ENCODE measurements around the gene VWA5A.

VWA5A gene

DNA sequence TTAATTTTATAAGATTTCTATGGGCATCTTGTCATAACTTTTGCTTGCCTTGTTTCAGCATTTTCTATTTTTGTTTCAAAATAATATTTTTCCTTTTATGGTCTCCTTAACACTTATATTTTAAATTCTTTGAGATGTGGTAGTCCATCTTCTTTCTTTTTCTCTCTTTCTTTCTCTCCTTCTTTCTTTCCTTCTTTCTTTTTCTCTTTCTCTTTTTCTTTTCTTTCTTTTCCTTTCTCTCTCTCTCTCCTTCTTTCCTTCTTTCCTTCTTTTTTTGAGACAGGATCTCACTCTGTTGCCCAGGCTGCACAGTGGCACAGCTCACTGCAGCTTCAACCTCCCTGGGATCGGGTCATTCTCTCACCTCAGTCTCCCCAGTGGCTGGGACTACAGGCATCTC lies 38.0 kb upstream of the VWA5A start:
- Histone ChIP-seq H3K27ac (ENCODE audit: low read depth, low read length) (no peak overlapping the region), H3K4me3 (ENCODE audit: low read depth in 1 of 2, low read length in 2 of 2) (no peak overlapping the region), H3K27me3 (ENCODE audit: control insufficient read depth in 1 of 2, insufficient read depth in 2 of 2, low read length in 2 of 2) (peaks cover 0 to 24% of the 10 kb centered on the region in 2 donors), H3K36me3 (ENCODE audit: insufficient read depth, low read length) (no peaks in the 10 kb centered on the region), H3K9me3 (ENCODE audit: low read length) (no peaks in the 10 kb centered on the region), H3K4me1 (ENCODE audit: insufficient read depth, low read length) (no peaks in the 10 kb centered on the region), H3K9ac (ENCODE audit: low read length) (no peak overlapping the region)

DNA sequence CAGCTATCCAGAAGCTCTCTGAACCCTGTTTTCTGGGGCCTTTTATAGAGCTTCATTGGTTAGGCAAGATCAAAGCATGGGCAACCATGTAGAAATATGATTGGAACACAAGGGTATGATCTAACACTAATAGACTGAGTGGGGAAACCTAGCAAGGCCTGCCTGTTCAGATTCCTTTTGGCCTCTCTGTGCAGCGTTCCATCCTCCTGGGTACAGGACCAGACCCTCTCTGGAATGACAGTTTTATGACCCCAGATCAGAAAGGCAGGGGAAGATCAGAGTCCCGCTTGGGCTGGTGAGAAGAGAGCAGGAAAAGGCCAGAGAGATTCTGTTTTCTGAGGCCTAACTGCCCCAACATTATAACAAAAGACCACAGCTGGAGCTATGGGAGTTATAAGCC lies 36.7 kb upstream of the VWA5A start:
- no peaks in the 10 kb centered on the region for H3K9me3 ChIP-seq (ENCODE audit: low read length)
- H3K27me3 ChIP-seq (ENCODE audit: control insufficient read depth in 1 of 2, insufficient read depth in 2 of 2, low read length in 2 of 2) = peaks cover 0 to 24% of the 10 kb centered on the region in 2 donors
- no peaks in the 10 kb centered on the region for H3K4me1 ChIP-seq (ENCODE audit: insufficient read depth, low read length)
- no peak overlapping the region for H3K9ac ChIP-seq (ENCODE audit: low read length)
- no peak overlapping the region for H3K27ac ChIP-seq (ENCODE audit: low read depth, low read length)
- H3K4me3 ChIP-seq (ENCODE audit: low read depth in 1 of 2, low read length in 2 of 2) = no peak overlapping the region
- H3K36me3 ChIP-seq (ENCODE audit: insufficient read depth, low read length) = no peaks in the 10 kb centered on the region

GRCh38 chr11:124079631-124080326 lies 35.5 kb upstream of the VWA5A start:
- Histone ChIP-seq H3K36me3 (ENCODE audit: insufficient read depth, low read length) (no peaks in the 10 kb centered on the region), H3K27me3 (ENCODE audit: control insufficient read depth in 1 of 2, insufficient read depth in 2 of 2, low read length in 2 of 2) (peaks cover 0 to 18% of the 10 kb centered on the region in 2 donors)

DNA sequence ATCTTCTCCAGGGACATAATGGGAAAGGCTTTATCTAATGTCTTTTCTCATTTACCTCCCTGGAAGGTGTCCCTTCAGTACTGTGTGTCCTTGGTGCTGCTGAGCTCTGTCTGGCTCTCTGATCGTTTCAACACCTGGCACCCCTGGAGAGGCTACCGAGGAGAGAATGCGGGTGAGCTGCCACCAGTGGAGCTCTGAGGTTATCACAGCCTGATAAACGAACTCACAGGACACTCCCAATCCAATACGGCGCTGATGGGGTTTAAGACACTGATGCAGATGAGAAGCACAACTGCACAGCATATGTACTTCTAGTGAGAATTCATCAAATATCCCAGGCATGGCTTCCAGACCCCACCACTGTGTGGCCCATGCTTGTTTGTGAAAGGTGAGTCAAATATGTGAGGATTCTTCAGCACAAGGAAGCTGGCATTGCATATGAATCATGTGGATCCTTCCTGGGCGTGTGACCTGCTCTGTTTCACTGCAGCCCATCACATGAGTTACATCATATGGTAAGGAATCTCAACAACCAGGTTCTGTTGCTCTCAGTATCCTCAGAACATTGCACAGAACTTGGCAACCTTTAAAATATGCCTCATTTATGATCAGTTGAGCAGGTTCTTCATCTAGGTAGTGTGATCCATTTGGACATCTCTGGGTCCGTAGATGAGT lies 34.8 kb upstream of the VWA5A start:
- H3K27ac ChIP-seq (ENCODE audit: low read depth, low read length) = no peak overlapping the region

More at GRCh38 chr11:124079631-124080326, 35.5 kb upstream of the VWA5A start:
- no peaks in the 10 kb centered on the region for H3K9me3 ChIP-seq (ENCODE audit: low read length)
- H3K4me3 ChIP-seq (ENCODE audit: low read depth in 1 of 2, low read length in 2 of 2) = no peak overlapping the region
- no peaks in the 10 kb centered on the region for H3K4me1 ChIP-seq (ENCODE audit: insufficient read depth, low read length)
- no peak overlapping the region for H3K9ac ChIP-seq (ENCODE audit: low read length)
- H3K27ac ChIP-seq (ENCODE audit: low read depth, low read length) = no peak overlapping the region

DNA sequence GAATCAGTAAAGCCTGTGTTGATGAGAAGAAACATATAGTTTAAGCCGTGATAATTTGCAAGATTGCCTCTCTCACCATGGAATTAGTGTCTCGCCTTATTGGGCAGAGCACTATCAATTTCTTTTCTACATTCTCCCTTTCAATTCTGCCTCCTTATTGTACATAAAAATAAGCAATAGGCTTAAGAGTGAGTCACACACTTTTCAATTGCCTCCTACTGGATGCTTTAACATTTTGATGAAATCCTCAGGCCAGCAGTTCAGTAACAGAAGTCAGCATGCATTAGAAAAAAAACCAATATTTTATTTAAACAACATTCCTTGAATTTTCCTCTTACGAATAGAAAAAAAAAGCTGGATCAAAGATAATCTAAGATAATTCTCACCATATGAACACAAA lies 33.8 kb upstream of the VWA5A start:
- no peak overlapping the region for H3K9ac ChIP-seq (ENCODE audit: low read length)
- peaks cover 0 to 7% of the 10 kb centered on the region in 2 donors for H3K27me3 ChIP-seq (ENCODE audit: control insufficient read depth in 1 of 2, insufficient read depth in 2 of 2, low read length in 2 of 2)

More for the DNA sequence above, 34.8 kb upstream of the VWA5A start:
- H3K4me3 ChIP-seq (ENCODE audit: low read depth in 1 of 2, low read length in 2 of 2) = no peak overlapping the region
- no peaks in the 10 kb centered on the region for H3K4me1 ChIP-seq (ENCODE audit: insufficient read depth, low read length)
- no peaks in the 10 kb centered on the region for H3K9me3 ChIP-seq (ENCODE audit: low read length)
- H3K9ac ChIP-seq (ENCODE audit: low read length) = no peak overlapping the region
- no peaks in the 10 kb centered on the region for H3K36me3 ChIP-seq (ENCODE audit: insufficient read depth, low read length)
- H3K27me3 ChIP-seq (ENCODE audit: control insufficient read depth in 1 of 2, insufficient read depth in 2 of 2, low read length in 2 of 2) = peaks cover 0 to 17% of the 10 kb centered on the region in 2 donors

GRCh38 chr11:124082371-124082770 lies 32.9 kb upstream of the VWA5A start:
- H3K27me3 ChIP-seq (ENCODE audit: control insufficient read depth in 1 of 2, insufficient read depth in 2 of 2, low read length in 2 of 2) = peaks cover 0 to 3% of the 10 kb centered on the region in 2 donors
- no peaks in the 10 kb centered on the region for H3K9me3 ChIP-seq (ENCODE audit: low read length)
- no peak overlapping the region for H3K27ac ChIP-seq (ENCODE audit: low read depth, low read length)
- H3K36me3 ChIP-seq (ENCODE audit: insufficient read depth, low read length) = no peaks in the 10 kb centered on the region
- H3K9ac ChIP-seq (ENCODE audit: low read length) = no peak overlapping the region
- no peaks in the 10 kb centered on the region for H3K4me1 ChIP-seq (ENCODE audit: insufficient read depth, low read length)
- no peak overlapping the region for H3K4me3 ChIP-seq (ENCODE audit: low read depth in 1 of 2, low read length in 2 of 2)

More for the DNA sequence above, 33.8 kb upstream of the VWA5A start:
- Histone ChIP-seq H3K27ac (ENCODE audit: low read depth, low read length) (no peak overlapping the region), H3K4me3 (ENCODE audit: low read depth in 1 of 2, low read length in 2 of 2) (no peak overlapping the region), H3K4me1 (ENCODE audit: insufficient read depth, low read length) (no peaks in the 10 kb centered on the region), H3K36me3 (ENCODE audit: insufficient read depth, low read length) (no peaks in the 10 kb centered on the region), H3K9me3 (ENCODE audit: low read length) (no peaks in the 10 kb centered on the region)

GRCh38 chr11:124085583-124085982 lies 29.7 kb upstream of the VWA5A start:
- Histone ChIP-seq H3K4me1 (ENCODE audit: insufficient read depth, low read length) (no peaks in the 10 kb centered on the region), H3K9me3 (ENCODE audit: low read length) (no peaks in the 10 kb centered on the region), H3K4me3 (ENCODE audit: low read depth in 1 of 2, low read length in 2 of 2) (no peak overlapping the region)

GRCh38 chr11:124085997-124086846 lies 29.0 kb upstream of the VWA5A start:
- H3K4me3 ChIP-seq (ENCODE audit: low read depth in 1 of 2, low read length in 2 of 2) = no peak overlapping the region
- no peak overlapping the region for H3K27ac ChIP-seq (ENCODE audit: low read depth, low read length)
- no peaks in the 10 kb centered on the region for H3K27me3 ChIP-seq (ENCODE audit: control insufficient read depth in 1 of 2, insufficient read depth in 2 of 2, low read length in 2 of 2)
- no peaks in the 10 kb centered on the region for H3K9me3 ChIP-seq (ENCODE audit: low read length)
- H3K36me3 ChIP-seq (ENCODE audit: insufficient read depth, low read length) = no peaks in the 10 kb centered on the region
- no peaks in the 10 kb centered on the region for H3K4me1 ChIP-seq (ENCODE audit: insufficient read depth, low read length)
- H3K9ac ChIP-seq (ENCODE audit: low read length) = no peak overlapping the region

More at GRCh38 chr11:124085583-124085982, 29.7 kb upstream of the VWA5A start:
- no peak overlapping the region for H3K9ac ChIP-seq (ENCODE audit: low read length)
- no peaks in the 10 kb centered on the region for H3K27me3 ChIP-seq (ENCODE audit: control insufficient read depth in 1 of 2, insufficient read depth in 2 of 2, low read length in 2 of 2)
- H3K36me3 ChIP-seq (ENCODE audit: insufficient read depth, low read length) = no peaks in the 10 kb centered on the region
- H3K27ac ChIP-seq (ENCODE audit: low read depth, low read length) = no peak overlapping the region

DNA sequence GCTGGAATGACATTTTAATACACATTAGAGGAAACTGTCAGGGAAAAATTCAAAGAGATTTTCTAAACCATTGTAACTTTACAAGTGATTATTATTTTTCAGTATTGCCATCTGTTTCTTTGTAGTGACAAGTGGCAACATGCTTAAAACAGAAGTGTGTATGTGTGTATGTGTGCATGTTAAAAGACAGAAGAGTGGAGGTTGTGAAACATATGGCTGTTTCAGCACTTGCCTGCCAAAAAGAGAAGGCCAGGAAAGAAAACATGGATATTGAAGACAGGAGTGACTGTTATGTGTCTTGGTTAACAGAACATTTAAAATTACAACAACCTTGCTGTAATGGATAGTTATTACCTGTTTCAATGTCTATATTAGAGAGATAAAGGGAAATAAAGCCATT lies 24.3 kb upstream of the VWA5A start:
- Histone ChIP-seq H3K9ac (ENCODE audit: low read length) (no peak overlapping the region), H3K9me3 (ENCODE audit: low read length) (no peaks in the 10 kb centered on the region), H3K4me1 (ENCODE audit: insufficient read depth, low read length) (no peaks in the 10 kb centered on the region), H3K36me3 (ENCODE audit: insufficient read depth, low read length) (no peaks in the 10 kb centered on the region), H3K27ac (ENCODE audit: low read depth, low read length) (no peak overlapping the region), H3K4me3 (ENCODE audit: low read depth in 1 of 2, low read length in 2 of 2) (no peak overlapping the region), H3K27me3 (ENCODE audit: control insufficient read depth in 1 of 2, insufficient read depth in 2 of 2, low read length in 2 of 2) (no peaks in the 10 kb centered on the region)

DNA sequence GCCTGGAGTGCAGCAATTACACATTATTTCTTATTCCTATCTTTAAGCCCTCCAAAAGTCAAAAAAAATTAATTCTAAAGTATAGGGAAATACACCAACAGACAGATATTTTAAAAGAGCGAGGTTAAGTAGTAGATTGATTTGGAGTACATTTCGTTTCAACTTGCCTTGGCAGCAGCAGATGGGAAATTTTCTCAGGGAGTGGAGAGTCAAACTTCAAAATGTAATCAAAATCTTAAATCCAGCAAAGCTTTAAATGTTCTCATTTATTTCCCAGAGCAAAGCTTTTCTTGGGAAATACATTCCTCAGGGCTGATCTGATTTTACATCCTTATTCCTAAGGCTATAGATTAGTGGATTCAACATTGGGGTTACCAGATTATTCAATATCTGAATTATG lies 21.9 kb upstream of the VWA5A start:
- Histone ChIP-seq H3K27ac (ENCODE audit: low read depth, low read length) (no peak overlapping the region), H3K27me3 (ENCODE audit: control insufficient read depth in 1 of 2, insufficient read depth in 2 of 2, low read length in 2 of 2) (no peaks in the 10 kb centered on the region), H3K9me3 (ENCODE audit: low read length) (no peaks in the 10 kb centered on the region), H3K36me3 (ENCODE audit: insufficient read depth, low read length) (no peaks in the 10 kb centered on the region), H3K9ac (ENCODE audit: low read length) (no peak overlapping the region), H3K4me1 (ENCODE audit: insufficient read depth, low read length) (no peaks in the 10 kb centered on the region), H3K4me3 (ENCODE audit: low read depth in 1 of 2, low read length in 2 of 2) (no peak overlapping the region)

DNA sequence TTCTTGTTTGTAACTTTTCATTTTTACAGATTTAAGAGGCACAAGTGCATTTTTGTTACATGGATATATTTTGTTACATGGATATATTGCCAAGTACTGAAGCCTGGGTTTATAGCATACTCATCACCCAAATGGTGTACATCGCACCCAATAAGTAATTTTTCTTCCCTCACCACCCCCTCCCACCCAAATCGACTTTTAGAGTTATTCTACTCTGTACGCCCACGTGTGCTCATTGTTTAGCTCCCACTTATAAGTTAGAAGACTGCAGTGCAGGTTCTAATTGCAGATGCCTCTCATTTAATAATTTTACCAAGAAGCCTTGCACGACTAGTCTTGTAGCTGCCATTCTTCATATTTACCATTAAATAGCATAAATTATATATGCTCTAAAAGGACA lies 20.5 kb upstream of the VWA5A start:
- Histone ChIP-seq H3K9ac (ENCODE audit: low read length) (no peak overlapping the region), H3K27me3 (ENCODE audit: control insufficient read depth in 1 of 2, insufficient read depth in 2 of 2, low read length in 2 of 2) (no peaks in the 10 kb centered on the region), H3K27ac (ENCODE audit: low read depth, low read length) (no peak overlapping the region), H3K36me3 (ENCODE audit: insufficient read depth, low read length) (no peaks in the 10 kb centered on the region), H3K9me3 (ENCODE audit: low read length) (no peaks in the 10 kb centered on the region), H3K4me1 (ENCODE audit: insufficient read depth, low read length) (no peaks in the 10 kb centered on the region), H3K4me3 (ENCODE audit: low read depth in 1 of 2, low read length in 2 of 2) (no peak overlapping the region)

Data from muscle layer of colon (tissue), 2 donors.